H9 (cell line): ENCODE results near the gene NTSR1. TPM values are rescaled to one million over a fixed set of nuclear protein-coding genes. Genes with fewer than 3 reads are reported as not detected.

ENCODE experiments used
- DNase-seq: peaks from one replicate; pipeline ENCODE4 v3.0.0-alpha.2; 2017
- H2AFZ ChIP-seq: one replicate; pipeline ENCODE4 v1.6.1; 2013; ENCODE audit warnings: mild to moderate bottlenecking, low read length, control low read depth, moderate library complexity
- H2AK5ac ChIP-seq: 2 replicates; pipeline ENCODE4 v1.6.1; 2013; ENCODE audit warnings: low read length, control low read depth, mixed read lengths; ENCODE audit not compliant: insufficient read length
- H2BK120ac ChIP-seq: one replicate; pipeline ENCODE4 v1.6.1; 2013; ENCODE audit warnings: low read depth, mild to moderate bottlenecking, low read length, control low read depth, inconsistent platforms; ENCODE audit not compliant: poor library complexity, severe bottlenecking
- H2BK12ac ChIP-seq: 2 replicates; pipeline ENCODE4 v1.6.1; 2013; ENCODE audit warnings: low read length, control low read depth, mixed read lengths, low read depth; ENCODE audit not compliant: insufficient read length
- H2BK15ac ChIP-seq: 2 replicates; pipeline ENCODE4 v1.6.1; 2013; ENCODE audit warnings: low read depth, low read length, control low read depth
- H2BK20ac ChIP-seq: one replicate; pipeline ENCODE4 v1.6.1; 2013; ENCODE audit warnings: low read depth, mild to moderate bottlenecking, low read length, control low read depth, inconsistent platforms; ENCODE audit not compliant: poor library complexity, severe bottlenecking
- H2BK5ac ChIP-seq: 2 replicates; pipeline ENCODE4 v1.6.1; 2013; ENCODE audit warnings: low read length, control low read depth, mixed read lengths; ENCODE audit not compliant: insufficient read length
- H3K14ac ChIP-seq: 2 replicates; pipeline ENCODE4 v1.6.1; 2013; ENCODE audit warnings: low read length, control low read depth; ENCODE audit not compliant: insufficient read depth
- H3K18ac ChIP-seq: 2 replicates; pipeline ENCODE4 v1.6.1; 2013; ENCODE audit warnings: low read depth, mild to moderate bottlenecking, mixed read lengths, low read length, control low read depth; ENCODE audit not compliant: insufficient read length
- H3K23ac ChIP-seq: 2 replicates; pipeline ENCODE4 v1.6.1; 2013; ENCODE audit warnings: low read length, control low read depth, mixed read lengths, low read depth; ENCODE audit not compliant: insufficient read length
- H3K23me2 ChIP-seq: 2 replicates; pipeline ENCODE4 v1.6.1; 2013; ENCODE audit warnings: low read depth, mild to moderate bottlenecking, mixed read lengths, low read length, control low read depth; ENCODE audit not compliant: insufficient read length, poor library complexity, severe bottlenecking
- H3K27ac ChIP-seq: 2 replicates; pipeline ENCODE4 v1.5.1; 2013; ENCODE audit warnings: low read length, control low read depth, mixed read lengths, low read depth; ENCODE audit not compliant: insufficient read length
- H3K27me3 ChIP-seq: 2 replicates; pipeline ENCODE4 v1.6.1; 2013; ENCODE audit warnings: low read length, control low read depth, inconsistent platforms; ENCODE audit not compliant: insufficient read depth
- H3K4ac ChIP-seq: 2 replicates; pipeline ENCODE4 v1.6.1; 2013; ENCODE audit warnings: low read depth, mild to moderate bottlenecking, control low read depth, inconsistent platforms, low read length, moderate library complexity
- H3K4me1 ChIP-seq: 2 replicates; pipeline ENCODE4 v1.6.1; 2013; ENCODE audit warnings: low read length, control low read depth, inconsistent platforms; ENCODE audit not compliant: insufficient read depth
- H3K4me2 ChIP-seq: 2 replicates; pipeline ENCODE4 v1.6.1; 2013; ENCODE audit warnings: low read length, control low read depth, mixed read lengths; ENCODE audit not compliant: insufficient read length, insufficient read depth
- H3K56ac ChIP-seq: 2 replicates; pipeline ENCODE4 v1.6.1; 2013; ENCODE audit warnings: low read depth, mild to moderate bottlenecking, mixed read lengths, low read length, control low read depth; ENCODE audit not compliant: insufficient read length
- H3K79me1 ChIP-seq: 2 replicates; pipeline ENCODE4 v1.6.1; 2013; ENCODE audit warnings: low read depth, mild to moderate bottlenecking, moderate library complexity, low read length, control low read depth, inconsistent platforms; ENCODE audit not compliant: insufficient read depth, poor library complexity, severe bottlenecking
- H3K79me2 ChIP-seq: 2 replicates; pipeline ENCODE4 v1.6.1; 2013; ENCODE audit warnings: low read length, control low read depth, inconsistent platforms; ENCODE audit not compliant: insufficient read depth
- H3K9ac ChIP-seq: 2 replicates; pipeline ENCODE4 v1.6.1; 2013; ENCODE audit warnings: low read length, control low read depth, mixed read lengths; ENCODE audit not compliant: insufficient read length; ENCODE audit errors: extremely low read depth
- H3K9me3 ChIP-seq: one replicate; pipeline ENCODE4 v1.6.1; 2013; ENCODE audit warnings: low read depth, low read length, inconsistent platforms; ENCODE audit not compliant: control insufficient read depth
- H3T11ph ChIP-seq: one replicate; pipeline ENCODE4 v1.6.1; 2013; ENCODE audit warnings: mild to moderate bottlenecking, low read length, control low read depth, inconsistent platforms
- H4K20me1 ChIP-seq: one replicate; pipeline ENCODE4 v1.6.1; 2013; ENCODE audit not compliant: control insufficient read depth, insufficient read length, insufficient read depth
- H4K5ac ChIP-seq: 2 replicates; pipeline ENCODE4 v1.6.1; 2013; ENCODE audit warnings: low read depth, mild to moderate bottlenecking, mixed read lengths, low read length, control low read depth; ENCODE audit not compliant: insufficient read length
- H4K8ac ChIP-seq: replicated peaks from 2 replicates; pipeline ENCODE4 v1.6.1; 2013; ENCODE audit warnings: low read length, control low read depth, mixed read lengths, low read depth; ENCODE audit not compliant: insufficient read length
- H4K91ac ChIP-seq: 2 replicates; pipeline ENCODE4 v1.6.1; 2013; ENCODE audit warnings: low read depth, mild to moderate bottlenecking, moderate library complexity, mixed read lengths, low read length, control low read depth; ENCODE audit not compliant: insufficient read length
- H3K27ac Mint-ChIP-seq, 3 experiments: 2 replicates in 2 of 3; 3 replicates in 1 of 3; pipeline ENCODE4 v1.8.0; 2020 to 2021; ENCODE audit warnings: mixed read lengths in 3 of 3, mild to moderate bottlenecking in 1 of 3, moderate library complexity in 1 of 3
- H3K27me3 Mint-ChIP-seq: 2 replicates; pipeline ENCODE4 v1.8.0; 2021; ENCODE audit warnings: low read depth, mild to moderate bottlenecking, moderate library complexity, mixed read lengths
- H3K36me3 Mint-ChIP-seq, 3 experiments: 2 replicates in 2 of 3; 3 replicates in 1 of 3; pipeline ENCODE4 v1.8.0; 2020 to 2021; ENCODE audit warnings: low read depth in 3 of 3, mixed read lengths in 3 of 3; ENCODE audit not compliant: insufficient read depth in 1 of 3
- H3K4me1 Mint-ChIP-seq, 2 experiments: 2 replicates each; pipeline ENCODE4 v1.8.0; 2020; ENCODE audit warnings: mixed read lengths in 2 of 2
- H3K4me3 Mint-ChIP-seq, 2 experiments: 2 replicates in 1 of 2; 3 replicates in 1 of 2; pipeline ENCODE4 v1.8.0; 2020 to 2021; ENCODE audit warnings: mild to moderate bottlenecking in 2 of 2, mixed read lengths in 2 of 2, moderate library complexity in 1 of 2
- H3K9me3 Mint-ChIP-seq, 2 experiments: 2 replicates in 1 of 2; 3 replicates in 1 of 2; pipeline ENCODE4 v1.8.0; 2020; ENCODE audit warnings: mild to moderate bottlenecking in 2 of 2, mixed read lengths in 2 of 2, moderate library complexity in 1 of 2
- WGBS: extraction: QIAGEN DNeasy Blood & Tissue Kit; methylation state at CpG from one replicate; pipeline ENCODE4 v1.1.7; 2013; ENCODE audit warnings: missing lambda C conversion rate, low lambda C conversion rate, mixed read lengths; ENCODE audit not compliant: insufficient read length; ENCODE audit errors: extremely low coverage; 5-methylcytosine and 5-hydroxymethylcytosine counted together
- total RNA-seq: library from RNA; stranded (reverse); gene quantifications from 2 replicates; pipeline ENCODE4 v1.2.1, GENCODE V29; 2021
- TF ChIP-seq, protein P1 (sequence below): fragments of 200-600 bp; sonication (generic); conservative IDR thresholded peaks from 3 replicates; pipeline ENCODE4 v1.8.0; 2021; ENCODE audit warnings: antibody characterized with exemption, mild to moderate bottlenecking

NTSR1 gene
- total RNA-seq, 1 experiment from 2014 or later: 0.11 TPM

GRCh38 chr20:62811320-62811719 lies 102.7 kb downstream of the NTSR1 start:
- Histone ChIP-seq H3K9me3 (no peaks in the 10 kb centered on the region), H3K14ac (no peak overlapping the region), H4K8ac (no peak overlapping the region), H3K27me3 (no peaks in the 10 kb centered on the region), H2BK5ac (no peak overlapping the region), H3K23me2 (peaks cover 10% of the 10 kb centered on the region), H3K79me2 (no peaks in the 10 kb centered on the region), H3K23ac (no peak overlapping the region), H2BK15ac (no peak overlapping the region), H2AK5ac (no peak overlapping the region), H3K4me2 (no peak overlapping the region), H4K20me1 (no peaks in the 10 kb centered on the region), H3K9ac (no peak overlapping the region), H3K4ac (no peak overlapping the region), H3K56ac (no peak overlapping the region), H2BK12ac (no peak overlapping the region), H3K4me1 (no peaks in the 10 kb centered on the region; the same call in 1 of the 2 replicates), H2BK120ac (no peak overlapping the region), H3K27ac (no peak overlapping the region), H3T11ph (no peak overlapping the region), H4K5ac (no peak overlapping the region), H3K79me1 (no peaks in the 10 kb centered on the region), H2AFZ (no peak overlapping the region), H4K91ac (no peak overlapping the region), H2BK20ac (no peak overlapping the region), H3K18ac (no peak overlapping the region)
- H3K27me3 Mint-ChIP-seq: peaks cover 5% of the 10 kb centered on the region
- WGBS: no CpG with 5 or more reads among the region's 21 CpGs
- H3K27ac Mint-ChIP-seq: no peak overlapping the region
- no peaks in the 10 kb centered on the region for H3K9me3 Mint-ChIP-seq
- peaks cover 2 to 28% (median 27%) of the 10 kb centered on the region in 3 experiments for H3K36me3 Mint-ChIP-seq
- H3K4me1 Mint-ChIP-seq: peaks cover 14 to 16% of the 10 kb centered on the region in 2 experiments
- H3K4me3 Mint-ChIP-seq: no peak overlapping the region
- TF ChIP-seq, protein P1, sequence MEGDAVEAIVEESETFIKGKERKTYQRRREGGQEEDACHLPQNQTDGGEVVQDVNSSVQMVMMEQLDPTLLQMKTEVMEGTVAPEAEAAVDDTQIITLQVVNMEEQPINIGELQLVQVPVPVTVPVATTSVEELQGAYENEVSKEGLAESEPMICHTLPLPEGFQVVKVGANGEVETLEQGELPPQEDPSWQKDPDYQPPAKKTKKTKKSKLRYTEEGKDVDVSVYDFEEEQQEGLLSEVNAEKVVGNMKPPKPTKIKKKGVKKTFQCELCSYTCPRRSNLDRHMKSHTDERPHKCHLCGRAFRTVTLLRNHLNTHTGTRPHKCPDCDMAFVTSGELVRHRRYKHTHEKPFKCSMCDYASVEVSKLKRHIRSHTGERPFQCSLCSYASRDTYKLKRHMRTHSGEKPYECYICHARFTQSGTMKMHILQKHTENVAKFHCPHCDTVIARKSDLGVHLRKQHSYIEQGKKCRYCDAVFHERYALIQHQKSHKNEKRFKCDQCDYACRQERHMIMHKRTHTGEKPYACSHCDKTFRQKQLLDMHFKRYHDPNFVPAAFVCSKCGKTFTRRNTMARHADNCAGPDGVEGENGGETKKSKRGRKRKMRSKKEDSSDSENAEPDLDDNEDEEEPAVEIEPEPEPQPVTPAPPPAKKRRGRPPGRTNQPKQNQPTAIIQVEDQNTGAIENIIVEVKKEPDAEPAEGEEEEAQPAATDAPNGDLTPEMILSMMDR: no peak
- no peak for DNase-seq
